ENCODE measurements around the gene KDM6A. TPM values are rescaled to one million over a fixed set of nuclear protein-coding genes. Genes with fewer than 3 reads are reported as not detected.
"Not testable (repeated sequence)": the region's sequence is repeated elsewhere in the genome, so short reads cannot be mapped to it uniquely, and the experiment has no call there.

The KDM6A gene
- total and polyA plus RNA-seq, 8 donors = 21.1 to 75.0 (median 49.2) TPM

GRCh38 chrX:44843318-44843702 is 29.7 kb upstream of the KDM6A start:
- DNase-seq = no peak
- H3K27ac ChIP-seq = no peak overlapping the region
- no peak overlapping the region for H3K4me3 ChIP-seq
- H3K4me1 ChIP-seq = no peaks in the 10 kb centered on the region
- no peaks in the 10 kb centered on the region for H3K27me3 ChIP-seq
- H3K9me3 ChIP-seq = no peaks in the 10 kb centered on the region
- intact Hi-C loops (cut with DNase I) = no loop called here
- no peak for ATAC-seq
- no peak for TF ChIP-seq CTCF (IDR thresholded peaks at IDR 0.05)
- H3K36me3 ChIP-seq = no peaks in the 10 kb centered on the region

GRCh38 chrX:44843753-44844152 is 29.2 kb upstream of the KDM6A start, which contains the start of gene DUSP21:
Gene DUSP21, plus strand, starts transcription at chrX:44844021. Its CDS starts 112 bp downstream, at chrX:44844133.
- DNase-seq (peak in 1 of 4 donors; percentile 7), ATAC-seq (no peak)
- no peak within 1 kb of the TSS for H3K27ac ChIP-seq
- TF ChIP-seq CTCF (IDR thresholded peaks at IDR 0.05) = no peak
- intact Hi-C loops (cut with DNase I) = no loop called here
- H3K36me3 ChIP-seq = no peaks in the 10 kb centered on the region
- no peaks in the 10 kb centered on the region for H3K27me3 ChIP-seq
- H3K4me1 ChIP-seq = no peaks in the 10 kb centered on the region
- H3K4me3 ChIP-seq = no peak within 1 kb of the TSS
- H3K9me3 ChIP-seq = no peaks in the 10 kb centered on the region

- H3K36me3 ChIP-seq = no peaks in the 10 kb centered on the region
- H3K4me1 ChIP-seq = no peaks in the 10 kb centered on the region
- no peak overlapping the region for H3K27ac ChIP-seq
- H3K4me3 ChIP-seq = no peak overlapping the region
- no peak for TF ChIP-seq CTCF (IDR thresholded peaks at IDR 0.05)
- ATAC-seq (no peak), DNase-seq (no peak)
- no peaks in the 10 kb centered on the region for H3K27me3 ChIP-seq
- H3K9me3 ChIP-seq = no peaks in the 10 kb centered on the region
- intact Hi-C loops (cut with DNase I) = no loop called here
These were observed 28.8 kb upstream of the KDM6A start for GRCh38 chrX:44844204-44844603.

- H3K27ac ChIP-seq; H3K4me3 ChIP-seq; H3K9me3 ChIP-seq; DNase-seq; H3K36me3 ChIP-seq; H3K4me1 ChIP-seq; intact Hi-C loops (cut with DNase I); ATAC-seq; H3K27me3 ChIP-seq: not testable (repeated sequence)
These were observed 22.1 kb upstream of the KDM6A start for GRCh38 chrX:44850891-44851290.

GRCh38 chrX:44871114-44871645 is 1.8 kb upstream of the KDM6A start:
- Histone ChIP-seq H3K4me3 (peak overlapping the region in 1 of 2 donors; percentile 64), H3K27ac (peak overlapping the region; percentile 97 to 99), H3K27me3 (no peaks in the 10 kb centered on the region), H3K9me3 (no peaks in the 10 kb centered on the region), H3K4me1 (peaks cover 5 to 6% of the 10 kb centered on the region in 2 donors), H3K36me3 (no peaks in the 10 kb centered on the region)
- intact Hi-C loops (cut with DNase I) = no loop called here
- DNase-seq (peak in 1 of 4 donors; percentile 45), ATAC-seq (no peak)
- no peak for TF ChIP-seq CTCF (IDR thresholded peaks at IDR 0.05)
